ENCODE data around the gene C1orf159. TPM values are rescaled to one million over a fixed set of nuclear protein-coding genes. Genes with fewer than 3 reads are reported as not detected.
A peak's percentile ranks its signal among the peaks of the same experiment; 100 is the strongest.

Gene C1orf159
- total and polyA plus RNA-seq, 9 of the 15 experiments (the other 6 are each of a cell fraction or from before 2014, with no cell fraction given): 0.28 to 54.9 (median 10.6) TPM

GRCh38 chr1:1067860-1068516 lies 47.9 kb downstream of the C1orf159 start (continued):
- TF ChIP-seq ZBTB33 (CRISPR knock-in tag; IDR thresholded peaks at IDR 0.05): peak; percentile 85
- TF ChIP-seq SMAD2 (IDR thresholded peaks at IDR 0.05; ENCODE audit: low read depth, low read length): no peak
- no peak for TF ChIP-seq SRSF7 (optimal IDR thresholded peaks at IDR 0.05; ENCODE audit: low read depth, low read length)
- TF ChIP-seq L3MBTL2 (IDR thresholded peaks at IDR 0.05): no peak
- no peak for TF ChIP-seq ZBTB1 (CRISPR knock-in tag; IDR thresholded peaks at IDR 0.05; ENCODE audit: borderline replicate concordance, low read depth)
- TF ChIP-seq PHB (CRISPR knock-in tag; IDR thresholded peaks at IDR 0.05): no peak
- 0 out of 2 replicates have a peak, but pooled peaks have one; percentile 34 for TF ChIP-seq ZEB2 (IDR thresholded peaks at IDR 0.05)
- TF ChIP-seq ARHGAP35 (IDR thresholded peaks at IDR 0.05; ENCODE audit: partially characterized antibody): peak; percentile 49
- peak; percentile 72; the same call in 1 of the 2 replicates for TF ChIP-seq ZNF740 (CRISPR knock-in tag; IDR thresholded peaks at IDR 0.05)
- TF ChIP-seq ZNF740 (tag; IDR thresholded peaks at IDR 0.05): no peak
- no peak for TF ChIP-seq NR2C1 (IDR thresholded peaks at IDR 0.05)
- no peak for TF ChIP-seq NR2C1 (tag; IDR thresholded peaks at IDR 0.05)
- TF ChIP-seq SFPQ (IDR thresholded peaks at IDR 0.05; ENCODE audit: low read depth, low read length): no peak
- no peak for TF ChIP-seq HDAC2 (IDR thresholded peaks at IDR 0.05)
- no peak for TF ChIP-seq ZNF717 (CRISPR knock-in tag; IDR thresholded peaks at IDR 0.05)
- no peak for TF ChIP-seq LARP7 (IDR thresholded peaks at IDR 0.05)
- TF ChIP-seq BHLHE40 (IDR thresholded peaks at IDR 0.05; ENCODE audit: low read length): no peak
- TF ChIP-seq PTBP1 (IDR thresholded peaks at IDR 0.05; ENCODE audit: low read depth, low read length): no peak
- no peak for TF ChIP-seq FUS (optimal IDR thresholded peaks at IDR 0.05; ENCODE audit: low read depth, low read length)
- TF ChIP-seq GABPA (tag; conservative IDR thresholded peaks at IDR 0.05; ENCODE audit: low read depth): no peak
- no peak for TF ChIP-seq ERF (CRISPR knock-in tag; IDR thresholded peaks at IDR 0.05)
- no peak for TF ChIP-seq TAF7 (tag; IDR thresholded peaks at IDR 0.05)
- TF ChIP-seq THAP12 (CRISPR knock-in tag; IDR thresholded peaks at IDR 0.05): no peak
- no peak for TF ChIP-seq DMBX1 (CRISPR knock-in tag; IDR thresholded peaks at IDR 0.05; ENCODE audit: borderline replicate concordance)
